GM23338 (cell line): Measurements from ENCODE around the gene BEST2. TPM values are rescaled to one million over a fixed set of nuclear protein-coding genes. Genes with fewer than 3 reads are reported as not detected.

Source experiments
- ATAC-seq: fragments of 200-7000 bp; cut with Tn5 transposase; 3 replicates; pipeline ENCODE4 v1.9.1; 2020
- DNase-seq: peaks from one replicate; pipeline ENCODE4 v3.0.0-alpha.2; 2015; ENCODE audit warnings: low spot score
- H2AFZ ChIP-seq: fragments of 200-600 bp; sonication (generic); 2 replicates; pipeline ENCODE4 v1.8.0; 2016; ENCODE audit warnings: antibody characterized with exemption, mild to moderate bottlenecking, moderate library complexity
- H3F3A ChIP-seq: fragments of 200-600 bp; sonication (generic); replicated peaks from 2 replicates; pipeline ENCODE4 v1.8.0; 2017; ENCODE audit warnings: antibody characterized with exemption, mixed run types, low read depth
- H3K27ac ChIP-seq: fragments of 200-600 bp; sonication (generic); 2 replicates; pipeline ENCODE4 v1.6.1; 2016; ENCODE audit warnings: low read depth
- H3K27me3 ChIP-seq: fragments of 200-600 bp; sonication (generic); 2 replicates; pipeline ENCODE4 v1.8.0; 2016; ENCODE audit warnings: mild to moderate bottlenecking, mixed run types, moderate library complexity; ENCODE audit not compliant: insufficient read depth
- H3K36me3 ChIP-seq: fragments of 200-600 bp; sonication (generic); 2 replicates; pipeline ENCODE4 v1.8.0; 2016; ENCODE audit warnings: mild to moderate bottlenecking; ENCODE audit not compliant: insufficient read depth
- H3K4me1 ChIP-seq: fragments of 200-600 bp; sonication (generic); 2 replicates; pipeline ENCODE4 v1.8.0; 2016; ENCODE audit warnings: mild to moderate bottlenecking, moderate library complexity; ENCODE audit not compliant: insufficient read depth
- H3K4me2 ChIP-seq: fragments of 200-600 bp; sonication (generic); 2 replicates; pipeline ENCODE4 v1.7.1; 2017; ENCODE audit warnings: mixed run types
- H3K4me3 ChIP-seq: fragments of 200-600 bp; sonication (generic); 2 replicates; pipeline ENCODE4 v1.6.1; 2016; ENCODE audit warnings: mixed run types
- H3K79me2 ChIP-seq: fragments of 200-600 bp; sonication (generic); replicated peaks from 2 replicates; pipeline ENCODE4 v1.8.0; 2017; ENCODE audit warnings: mild to moderate bottlenecking; ENCODE audit not compliant: insufficient read depth
- H3K9me2 ChIP-seq: fragments of 200-600 bp; sonication (generic); 2 replicates; pipeline ENCODE4 v1.8.0; 2017; ENCODE audit not compliant: insufficient read depth
- H4K20me1 ChIP-seq: fragments of 200-600 bp; sonication (generic); replicated peaks from 2 replicates; pipeline ENCODE4 v1.8.0; 2017; ENCODE audit warnings: mild to moderate bottlenecking; ENCODE audit not compliant: insufficient read depth
- H3K27ac Mint-ChIP-seq: 2 replicates; pipeline ENCODE4 v1.8.0; 2020; ENCODE audit warnings: inconsistent platforms, mild to moderate bottlenecking, moderate library complexity, mixed read lengths
- H3K27me3 Mint-ChIP-seq: 3 replicates; pipeline ENCODE4 v1.8.0; 2022; ENCODE audit warnings: low read depth, mild to moderate bottlenecking, moderate library complexity, mixed read lengths, inconsistent platforms; ENCODE audit not compliant: insufficient read depth, poor library complexity
- H3K36me3 Mint-ChIP-seq: 3 replicates; pipeline ENCODE4 v1.8.0; 2021; ENCODE audit warnings: low read depth, mild to moderate bottlenecking, inconsistent platforms, moderate library complexity, mixed read lengths
- H3K4me1 Mint-ChIP-seq: 3 replicates; pipeline ENCODE4 v1.8.0; 2020; ENCODE audit warnings: mild to moderate bottlenecking, inconsistent platforms, mixed read lengths
- H3K4me3 Mint-ChIP-seq: 3 replicates; pipeline ENCODE4 v1.8.0; 2021; ENCODE audit warnings: moderate library complexity, mild to moderate bottlenecking, inconsistent platforms, mixed read lengths
- H3K9me3 Mint-ChIP-seq: 3 replicates; pipeline ENCODE4 v1.8.0; 2020; ENCODE audit warnings: moderate library complexity, mild to moderate bottlenecking, inconsistent platforms, mixed read lengths
- CTCF ChIP-seq, 2 experiments: fragments of 200-600 bp in 1 of 2; sonication (generic) in 1 of 2; conservative IDR thresholded peaks; 2 replicates each; pipeline versions ENCODE4 v1.5.1 to v1.6.1; 2016 to 2017; ENCODE audit warnings: antibody characterized with exemption in 2 of 2, low read depth in 2 of 2, mild to moderate bottlenecking in 2 of 2, moderate library complexity in 1 of 2
- EZH2phosphoT487 ChIP-seq: fragments of 200-600 bp; sonication (generic); IDR thresholded peaks from one replicate; pipeline ENCODE4 v1.8.1; 2018; ENCODE audit warnings: antibody characterized with exemption; ENCODE audit not compliant: unreplicated experiment
- JUNB ChIP-seq: IDR thresholded peaks from one replicate; pipeline ENCODE4 v1.6.1; 2016; ENCODE audit warnings: antibody characterized with exemption; ENCODE audit not compliant: unreplicated experiment
- NANOG ChIP-seq: IDR thresholded peaks from 2 replicates; pipeline ENCODE4 v1.6.1; 2016; ENCODE audit warnings: antibody characterized with exemption, borderline replicate concordance
- POLR2AphosphoS5 ChIP-seq: IDR thresholded peaks from 2 replicates; pipeline ENCODE4 v1.6.1; 2016; ENCODE audit warnings: antibody characterized with exemption, low read depth
- ZNF114 ChIP-seq: fragments of 250-450 bp; sonication (Bioruptor Pico); IDR thresholded peaks from 2 replicates; pipeline ENCODE4 v1.5.0; 2020; ENCODE audit warnings: mild to moderate bottlenecking, moderate library complexity
- ZNF331 ChIP-seq: fragments of 250-450 bp; sonication (Bioruptor Pico); IDR thresholded peaks from 2 replicates; pipeline ENCODE4 v1.5.0; 2020; ENCODE audit warnings: low read depth, mild to moderate bottlenecking, moderate library complexity
- polyA plus RNA-seq: library from polyadenylated mRNA; unstranded; fragments of >200 nt; fragmentation: Nextera tagmentation; extraction: Ambion mirVana; gene quantifications from 2 replicates; pipeline ENCODE4 v1.2.1, GENCODE V29; 2016
- total RNA-seq: library from RNA; depleted of rRNA; stranded (reverse); fragments of >200 nt; shearing (Covaris generic); gene quantifications from 2 replicates; pipeline ENCODE4 v1.2.3, GENCODE V29; 2014
- TF ChIP-seq, protein P1 (sequence below): IDR thresholded peaks from one replicate; pipeline ENCODE4 v1.6.1; 2018; ENCODE audit warnings: antibody characterized with exemption; ENCODE audit not compliant: unreplicated experiment
- TF ChIP-seq, protein P2 (sequence below): IDR thresholded peaks from 2 replicates; pipeline ENCODE4 v1.6.1; 2016; ENCODE audit warnings: antibody characterized with exemption

BEST2 gene
- total and polyA plus RNA-seq, 2 experiments from 2014 or later: 1.2 to 10.4 TPM

DNA sequence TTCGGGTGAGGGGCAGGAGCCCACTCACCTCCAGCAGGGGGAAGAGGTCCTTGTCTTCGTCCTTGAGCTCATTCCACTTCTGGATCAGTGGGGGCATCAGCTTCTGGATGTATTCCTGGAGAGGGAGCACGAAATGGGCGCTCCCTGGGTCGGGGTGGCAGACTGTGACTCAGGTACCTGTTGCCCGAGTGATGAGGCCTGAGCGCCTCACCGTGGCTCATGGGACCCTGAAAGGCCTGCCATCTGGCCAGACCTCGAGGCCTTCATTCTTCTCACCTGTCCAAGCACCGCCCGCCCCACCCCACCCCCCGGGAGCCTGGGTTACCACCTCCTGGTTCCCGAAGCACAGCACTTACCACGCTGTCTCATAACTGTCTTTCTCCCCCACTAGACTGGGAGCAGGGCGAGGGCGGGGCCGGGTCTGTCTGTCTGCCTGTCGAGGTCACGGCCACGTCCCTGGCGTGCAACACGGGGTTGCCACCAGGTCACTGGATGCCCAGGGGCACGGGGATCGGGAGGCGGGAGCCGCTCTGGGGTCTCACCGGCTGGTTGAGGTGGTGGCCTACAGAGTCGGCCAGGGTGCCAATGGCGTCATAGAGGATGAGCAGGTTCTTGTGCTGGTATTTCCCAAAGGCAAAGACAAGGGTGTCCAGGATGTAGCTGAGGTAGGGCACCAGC lies 45.8 kb upstream of the BEST2 start (continued):
- TF ChIP-seq, protein P1, sequence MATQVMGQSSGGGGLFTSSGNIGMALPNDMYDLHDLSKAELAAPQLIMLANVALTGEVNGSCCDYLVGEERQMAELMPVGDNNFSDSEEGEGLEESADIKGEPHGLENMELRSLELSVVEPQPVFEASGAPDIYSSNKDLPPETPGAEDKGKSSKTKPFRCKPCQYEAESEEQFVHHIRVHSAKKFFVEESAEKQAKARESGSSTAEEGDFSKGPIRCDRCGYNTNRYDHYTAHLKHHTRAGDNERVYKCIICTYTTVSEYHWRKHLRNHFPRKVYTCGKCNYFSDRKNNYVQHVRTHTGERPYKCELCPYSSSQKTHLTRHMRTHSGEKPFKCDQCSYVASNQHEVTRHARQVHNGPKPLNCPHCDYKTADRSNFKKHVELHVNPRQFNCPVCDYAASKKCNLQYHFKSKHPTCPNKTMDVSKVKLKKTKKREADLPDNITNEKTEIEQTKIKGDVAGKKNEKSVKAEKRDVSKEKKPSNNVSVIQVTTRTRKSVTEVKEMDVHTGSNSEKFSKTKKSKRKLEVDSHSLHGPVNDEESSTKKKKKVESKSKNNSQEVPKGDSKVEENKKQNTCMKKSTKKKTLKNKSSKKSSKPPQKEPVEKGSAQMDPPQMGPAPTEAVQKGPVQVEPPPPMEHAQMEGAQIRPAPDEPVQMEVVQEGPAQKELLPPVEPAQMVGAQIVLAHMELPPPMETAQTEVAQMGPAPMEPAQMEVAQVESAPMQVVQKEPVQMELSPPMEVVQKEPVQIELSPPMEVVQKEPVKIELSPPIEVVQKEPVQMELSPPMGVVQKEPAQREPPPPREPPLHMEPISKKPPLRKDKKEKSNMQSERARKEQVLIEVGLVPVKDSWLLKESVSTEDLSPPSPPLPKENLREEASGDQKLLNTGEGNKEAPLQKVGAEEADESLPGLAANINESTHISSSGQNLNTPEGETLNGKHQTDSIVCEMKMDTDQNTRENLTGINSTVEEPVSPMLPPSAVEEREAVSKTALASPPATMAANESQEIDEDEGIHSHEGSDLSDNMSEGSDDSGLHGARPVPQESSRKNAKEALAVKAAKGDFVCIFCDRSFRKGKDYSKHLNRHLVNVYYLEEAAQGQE: no peak
- TF ChIP-seq EZH2phosphoT487 (no peak), POLR2AphosphoS5 (no peak), NANOG (no peak), ZNF331 (CRISPR knock-in tag) (no peak), CTCF (conservative IDR thresholded peaks at IDR 0.05; ENCODE audit: low read depth in 2 of 2) (no peak)

GRCh38 chr19:12706332-12706718 lies 45.3 kb upstream of the BEST2 start:
- Histone ChIP-seq H3K4me3 (no peak overlapping the region), H2AFZ (no peak overlapping the region), H3K4me1 (no peaks in the 10 kb centered on the region), H3F3A (peaks cover 59% of the 10 kb centered on the region), H3K36me3 (peaks cover 74% of the 10 kb centered on the region), H3K9me2 (no peaks in the 10 kb centered on the region), H4K20me1 (peaks cover 28% of the 10 kb centered on the region), H3K27me3 (no peaks in the 10 kb centered on the region), H3K27ac (no peak overlapping the region), H3K79me2 (peaks cover 4% of the 10 kb centered on the region; the same call in 1 of the 2 replicates), H3K4me2 (no peak overlapping the region)
- peaks cover 9% of the 10 kb centered on the region; the same call in 2 of the 3 replicates for H3K4me1 Mint-ChIP-seq
- ATAC-seq: no peak
- H3K36me3 Mint-ChIP-seq: peaks cover 93% of the 10 kb centered on the region
- peaks cover 12% of the 10 kb centered on the region for H3K27me3 Mint-ChIP-seq
- no peak for DNase-seq
- H3K4me3 Mint-ChIP-seq: no peak overlapping the region
- no peaks in the 10 kb centered on the region for H3K9me3 Mint-ChIP-seq
- no peak overlapping the region for H3K27ac Mint-ChIP-seq
- no peak for TF ChIP-seq CTCF (conservative IDR thresholded peaks at IDR 0.05; ENCODE audit: low read depth in 2 of 2)
- TF ChIP-seq ZNF114 (CRISPR knock-in tag): no peak
- TF ChIP-seq ZNF331 (CRISPR knock-in tag): no peak
- no peak for TF ChIP-seq JUNB
- TF ChIP-seq, protein P2, sequence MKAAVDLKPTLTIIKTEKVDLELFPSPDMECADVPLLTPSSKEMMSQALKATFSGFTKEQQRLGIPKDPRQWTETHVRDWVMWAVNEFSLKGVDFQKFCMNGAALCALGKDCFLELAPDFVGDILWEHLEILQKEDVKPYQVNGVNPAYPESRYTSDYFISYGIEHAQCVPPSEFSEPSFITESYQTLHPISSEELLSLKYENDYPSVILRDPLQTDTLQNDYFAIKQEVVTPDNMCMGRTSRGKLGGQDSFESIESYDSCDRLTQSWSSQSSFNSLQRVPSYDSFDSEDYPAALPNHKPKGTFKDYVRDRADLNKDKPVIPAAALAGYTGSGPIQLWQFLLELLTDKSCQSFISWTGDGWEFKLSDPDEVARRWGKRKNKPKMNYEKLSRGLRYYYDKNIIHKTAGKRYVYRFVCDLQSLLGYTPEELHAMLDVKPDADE: no peak
